ENCODE measurements around the gene EIF1. TPM values are rescaled to one million over a fixed set of nuclear protein-coding genes. Genes with fewer than 3 reads are reported as not detected.
"Not testable (repeated sequence)": the region's sequence is repeated elsewhere in the genome, so short reads cannot be mapped to it uniquely, and the experiment has no call there.

Gene EIF1
- polyA plus RNA-seq, 1 donor = 702 TPM

DNA sequence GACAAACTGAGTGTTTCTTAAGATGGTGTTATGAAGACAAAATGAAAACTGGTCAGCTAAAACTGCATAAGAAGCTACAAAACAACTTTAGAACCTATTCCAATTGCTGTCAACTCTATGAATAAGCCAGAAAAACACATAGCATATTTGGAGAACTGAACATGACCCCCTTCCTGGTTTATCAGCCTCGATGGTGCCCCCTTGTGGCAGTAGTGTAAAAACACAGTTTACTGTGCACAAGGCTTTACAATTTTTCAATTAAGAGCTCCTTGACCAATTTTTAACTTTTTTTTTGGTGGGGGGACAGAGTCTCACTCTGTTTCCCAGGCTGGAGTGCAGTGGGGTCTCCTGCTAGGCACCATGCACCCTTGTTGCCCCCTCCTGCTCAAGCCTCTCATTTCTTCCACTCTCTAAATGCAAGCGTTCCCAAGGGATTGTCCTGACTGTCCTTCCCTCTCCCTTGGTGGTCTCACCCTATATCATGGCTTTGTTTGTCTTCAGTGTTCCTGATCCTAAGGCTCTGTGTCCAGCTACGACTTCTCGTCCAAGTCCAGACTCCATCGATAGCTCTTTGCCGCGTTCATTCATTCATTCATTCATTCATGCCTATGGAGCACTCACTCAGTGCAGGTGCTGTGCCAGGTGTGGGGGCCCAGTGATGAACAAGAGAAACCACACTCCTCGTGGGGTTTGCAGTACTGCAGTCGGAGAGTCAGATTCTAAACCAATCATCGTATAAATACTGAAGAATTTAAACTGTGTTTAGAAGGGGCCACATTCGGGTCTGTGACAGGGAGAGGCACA is 7.5 kb downstream of the EIF1 start:
- peak; percentile 82 for DNase-seq

DNA sequence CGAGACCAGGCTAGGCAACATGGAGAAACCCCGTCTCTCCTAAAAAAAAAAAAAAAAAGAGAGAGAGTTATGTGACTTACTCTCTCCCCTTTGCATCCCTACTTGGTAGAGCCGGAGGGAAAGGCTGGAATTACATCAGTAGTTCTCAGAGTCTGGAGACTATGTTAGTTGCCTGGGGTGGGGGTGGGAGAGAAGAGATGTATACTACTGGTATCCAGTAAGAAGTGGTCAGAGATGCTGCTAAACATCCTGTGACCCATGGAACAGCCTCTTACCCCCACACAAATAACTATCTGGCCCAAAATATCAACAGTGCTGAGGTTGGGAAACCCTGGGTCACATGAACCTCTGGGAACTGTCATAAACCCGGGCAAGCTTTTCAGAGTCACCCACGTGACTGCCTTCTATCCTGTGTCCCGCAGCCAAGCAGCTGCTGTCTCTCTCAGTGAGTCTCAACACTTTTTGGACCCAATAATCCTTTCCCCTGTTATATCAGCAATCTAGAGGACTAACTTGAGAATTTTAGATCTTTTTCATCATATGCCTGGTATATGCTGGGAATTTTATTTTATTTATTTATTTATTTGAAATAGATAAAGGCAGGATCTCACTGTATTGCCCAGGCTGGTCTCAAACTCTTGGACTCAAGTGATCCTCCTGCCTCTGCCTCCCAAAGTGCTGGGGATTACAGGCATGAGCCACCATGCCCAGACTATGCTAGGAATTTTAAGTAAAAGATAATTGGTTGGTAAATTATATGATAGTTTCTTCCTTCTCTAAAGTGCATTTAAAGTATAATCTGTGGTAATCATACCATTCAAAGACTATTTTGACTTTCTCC is 8.7 kb downstream of the EIF1 start:
- no peak for DNase-seq

DNA sequence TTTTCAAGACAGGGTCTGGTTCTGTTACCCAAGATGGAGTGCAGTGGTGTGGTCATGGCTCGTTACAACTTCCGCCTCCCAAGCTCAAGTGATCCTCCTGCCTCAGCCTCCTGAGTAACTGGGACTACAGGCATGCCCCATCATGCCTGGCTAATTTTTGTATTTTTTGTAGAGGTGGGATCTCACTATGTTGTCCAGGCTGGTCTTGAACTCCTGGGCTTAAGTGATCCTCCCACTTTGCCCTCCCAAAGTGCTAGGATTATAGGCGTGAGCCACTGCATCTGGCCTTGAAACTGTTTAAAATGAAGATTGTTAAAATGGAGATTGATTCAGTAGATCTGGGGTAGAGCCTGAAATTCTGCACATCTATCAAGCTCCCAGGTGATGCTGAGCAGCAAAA is 12.2 kb downstream of the EIF1 start:
- not testable (repeated sequence) for DNase-seq

DNA sequence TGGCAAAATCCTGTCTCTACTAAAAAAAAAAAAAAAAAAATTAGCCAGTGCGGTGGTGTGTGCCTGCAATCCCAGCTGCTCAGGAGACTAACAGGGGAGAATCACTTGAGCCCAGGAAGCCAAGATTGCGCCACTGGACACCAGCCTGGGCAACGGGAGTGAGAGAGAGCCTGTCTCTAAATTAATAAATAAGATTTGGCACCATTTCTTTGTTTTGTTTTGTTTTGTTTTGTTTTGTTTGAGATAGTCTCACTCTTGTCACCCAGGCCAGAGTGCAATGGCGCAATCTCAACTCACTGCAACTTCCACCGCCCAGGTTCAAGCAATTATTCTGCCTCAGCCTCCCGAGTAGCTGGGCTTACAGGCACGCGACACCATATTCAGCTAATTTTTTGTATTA is 14.0 kb downstream of the EIF1 start:
- no peak for DNase-seq

DNA sequence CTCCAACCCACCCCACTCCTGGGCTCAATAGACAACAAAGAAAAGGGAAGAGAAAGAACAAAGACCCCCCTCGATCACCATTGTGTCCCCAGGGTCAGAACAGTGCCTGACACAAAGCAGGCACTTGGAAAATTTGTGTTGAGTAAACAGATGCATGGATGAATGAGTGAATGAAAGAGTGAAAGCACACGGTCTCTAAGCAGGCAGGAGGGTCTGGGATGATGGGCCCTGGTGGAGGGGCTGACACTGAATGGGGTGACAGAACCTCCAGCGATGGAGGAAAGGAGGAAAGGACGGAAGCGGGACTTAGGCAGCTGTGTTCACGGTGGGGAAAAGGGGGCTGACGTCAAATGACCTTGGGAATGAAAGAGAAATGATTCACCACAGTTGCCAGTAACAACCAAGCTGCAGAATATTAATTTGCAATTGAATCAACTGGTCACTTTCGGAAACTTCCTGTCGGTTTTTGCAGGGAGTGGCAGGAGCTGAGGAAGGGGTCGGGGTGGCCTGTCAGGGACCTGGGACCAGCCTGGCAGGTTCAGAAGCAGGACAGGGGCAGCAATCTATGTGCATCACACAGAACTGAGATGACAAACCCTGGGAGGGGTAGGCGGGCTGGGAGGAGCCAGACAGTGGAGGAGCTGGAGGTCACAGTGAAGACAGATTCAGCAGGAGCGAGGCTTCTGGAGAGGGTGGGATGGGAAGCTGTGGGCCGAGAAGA is 16.7 kb downstream of the EIF1 start:
- no peak for DNase-seq

DNA sequence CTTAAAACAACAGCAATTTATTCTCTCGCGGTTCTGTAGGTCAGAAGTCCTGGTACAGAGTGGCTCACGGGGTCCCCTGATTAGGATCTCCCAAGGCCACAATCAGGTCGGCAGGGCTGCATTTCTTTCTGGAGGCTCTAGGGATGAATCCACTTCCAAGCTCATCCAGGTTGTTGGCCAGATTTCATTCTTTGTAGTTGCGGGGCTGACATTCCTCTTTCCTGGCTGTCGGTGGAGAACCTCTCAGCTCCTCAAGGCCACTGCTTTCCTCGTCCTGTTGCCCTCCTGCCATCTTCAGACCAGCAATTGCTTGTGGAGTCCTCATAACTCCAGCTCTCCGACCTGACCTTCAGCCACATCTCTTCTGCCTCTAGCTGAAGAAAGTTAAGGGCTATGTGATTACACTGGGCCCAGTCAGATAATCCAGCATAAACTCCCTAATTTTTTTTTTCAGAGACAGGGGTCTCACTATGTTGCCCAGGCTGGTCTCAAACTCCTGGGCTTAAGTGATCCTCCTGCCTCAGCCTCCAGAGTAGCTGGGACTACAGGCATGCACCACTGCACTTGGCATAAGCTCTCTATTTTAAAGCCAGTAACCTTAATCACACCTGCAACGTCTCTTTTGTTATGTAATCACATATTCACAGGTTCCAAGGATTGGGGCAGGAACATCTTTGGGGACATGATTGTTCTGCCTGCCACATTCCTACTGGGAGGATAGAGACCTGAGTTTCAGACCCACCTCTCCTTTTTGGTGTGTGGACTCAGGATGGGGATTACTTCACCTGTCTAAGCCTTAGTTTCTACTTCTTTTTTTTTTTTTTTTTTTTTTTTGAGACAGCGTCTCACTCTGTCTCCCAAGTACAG is 19.4 kb downstream of the EIF1 start:
- DNase-seq = no peak

DNA sequence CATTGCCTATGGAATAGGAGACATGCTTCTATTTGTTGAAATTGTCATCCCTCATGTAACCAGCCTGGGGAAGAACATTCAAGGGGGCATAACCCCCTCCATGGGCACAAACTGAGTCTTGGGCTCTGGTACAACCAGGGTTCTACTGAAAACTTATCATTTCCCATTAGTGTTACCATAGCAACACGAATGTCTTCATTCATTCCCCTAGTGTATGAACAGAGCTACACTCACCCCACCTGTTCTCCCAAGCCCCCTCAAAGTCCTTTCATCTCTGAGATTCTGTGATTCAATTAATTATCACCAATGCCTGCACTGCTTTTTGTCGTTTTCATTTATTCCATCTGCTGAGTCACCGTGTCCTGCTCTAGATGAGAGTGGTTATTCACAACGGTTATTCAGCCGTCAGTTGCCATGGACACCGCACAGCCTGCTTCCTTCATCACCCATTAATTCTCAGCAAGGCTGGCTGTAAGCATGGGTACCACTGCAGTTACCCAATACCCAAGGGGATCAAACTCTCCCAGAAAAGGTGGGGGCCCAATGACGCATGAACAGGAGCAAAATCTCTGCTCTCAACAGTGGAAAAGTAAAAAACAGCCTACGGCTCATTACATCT is 21.9 kb downstream of the EIF1 start:
- DNase-seq = no peak

DNA sequence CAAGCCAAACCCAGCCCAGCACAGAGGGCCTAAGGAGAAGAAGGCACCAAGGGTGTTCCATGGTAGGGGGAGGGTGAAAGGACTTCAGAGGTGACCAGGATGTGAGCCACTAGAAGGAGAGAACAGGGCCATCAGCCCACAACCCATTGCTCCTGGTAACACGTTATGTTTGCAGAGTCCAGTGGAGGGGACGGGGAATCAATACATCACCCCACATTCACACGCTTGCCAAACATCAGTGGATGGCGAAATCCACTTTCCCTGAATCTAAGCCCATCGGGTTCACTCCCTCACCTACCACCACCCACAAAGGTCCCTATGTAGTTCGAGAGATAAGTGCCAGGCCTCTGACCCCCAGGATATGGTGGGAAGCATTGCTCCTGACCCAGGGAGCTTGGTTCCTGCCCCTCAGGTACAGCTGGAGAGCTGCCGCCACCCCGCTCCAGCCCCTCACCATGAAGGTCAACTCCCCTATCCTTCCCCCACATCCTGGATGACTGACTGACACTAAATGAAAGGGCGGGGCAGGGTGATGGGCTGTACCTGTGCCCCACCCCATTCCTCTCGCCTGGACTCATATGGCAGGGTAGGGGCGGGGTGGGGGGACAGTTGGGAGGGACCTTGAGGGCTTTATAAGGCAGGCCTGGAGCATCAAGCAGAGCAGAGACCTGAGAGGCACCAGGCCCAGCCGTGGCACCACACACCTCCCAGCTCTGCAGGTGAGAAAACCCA is 23.1 kb downstream of the EIF1 start, which contains the start of gene GAST:
TSS of gene GAST (plus strand) at position 663 of the 732 bp plus-strand sequence. CDS start 3,106 bp downstream, outside the sequence.
- no peak for DNase-seq

DNA sequence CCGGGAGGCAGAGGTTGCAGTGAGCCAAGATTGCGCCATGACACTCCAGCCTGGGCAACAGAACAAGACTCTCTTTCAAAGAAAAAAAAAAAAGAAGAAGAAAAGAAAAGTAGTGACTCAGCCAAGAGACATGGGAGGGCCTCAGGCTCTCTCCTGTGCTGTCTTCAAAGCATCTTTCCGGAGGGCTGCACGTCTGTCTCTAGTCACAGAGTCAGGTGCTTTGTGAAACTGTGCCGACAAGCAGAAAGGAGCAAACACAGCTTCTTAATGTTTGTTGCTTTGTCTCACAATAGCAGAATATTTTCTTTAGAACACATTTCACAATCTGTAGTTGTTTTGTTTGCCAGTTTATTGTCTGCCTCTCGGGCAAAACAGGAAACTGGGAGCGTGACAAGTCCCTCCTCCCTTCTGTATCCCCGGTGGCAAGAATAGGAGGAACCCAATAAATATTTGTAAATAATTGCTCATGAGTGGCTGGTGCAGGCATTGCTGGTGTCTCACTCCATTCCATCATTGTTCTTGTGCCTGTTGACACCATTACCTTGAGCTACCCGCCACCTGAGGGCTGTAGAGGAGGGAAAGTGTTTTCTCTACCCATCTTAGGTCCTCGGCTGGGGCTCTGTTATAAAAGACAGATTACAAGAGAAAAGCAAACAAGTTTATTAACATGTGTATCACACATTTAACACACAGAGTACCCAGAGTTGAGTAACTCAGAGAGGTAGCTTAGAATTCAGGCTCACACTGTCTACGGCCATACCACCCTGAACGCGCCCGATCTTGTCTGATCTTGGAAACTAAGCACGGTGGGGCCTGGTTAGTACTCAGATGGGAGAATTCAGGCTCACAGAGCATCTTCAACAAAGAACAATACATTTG is 29.0 kb downstream of the EIF1 start:
- no peak for DNase-seq

DNA sequence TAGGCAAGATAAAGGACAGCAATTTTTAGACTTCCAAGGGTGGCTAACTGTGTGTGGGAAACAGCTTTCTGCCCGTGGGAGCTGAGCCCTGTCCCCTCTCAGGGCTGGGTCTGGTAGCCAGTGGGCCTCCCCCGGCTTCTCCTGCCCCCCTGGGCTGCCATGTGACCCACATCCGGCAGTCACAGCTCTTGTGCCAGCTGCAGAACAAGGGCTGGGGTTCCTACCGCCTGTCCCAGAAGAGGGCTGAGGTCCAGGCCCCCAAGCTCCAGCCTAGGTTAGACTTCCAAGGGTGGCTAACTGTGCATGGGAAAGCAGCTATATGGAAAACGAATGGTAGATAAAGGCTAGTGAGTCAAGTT is 29.6 kb downstream of the EIF1 start:
- DNase-seq = no peak

DNA sequence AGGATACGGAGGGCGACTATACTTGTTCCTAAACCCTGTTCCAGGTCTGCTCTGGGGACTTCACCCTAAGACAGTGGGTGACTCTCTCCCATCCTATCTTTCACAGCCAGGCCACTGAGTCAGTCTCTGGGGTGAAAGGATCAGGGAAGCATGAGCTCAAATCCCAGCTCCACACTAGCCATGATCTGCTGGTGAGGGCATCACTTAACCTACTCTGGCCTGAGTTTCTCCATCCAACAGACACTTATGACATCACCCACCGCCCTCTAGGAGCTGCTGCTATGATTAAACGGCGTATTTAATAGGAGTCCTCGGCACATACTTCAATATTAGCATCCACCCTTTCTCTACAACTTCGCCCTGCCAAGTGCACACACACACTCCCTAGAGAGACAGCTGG is 33.5 kb downstream of the EIF1 start:
- DNase-seq = no peak

DNA sequence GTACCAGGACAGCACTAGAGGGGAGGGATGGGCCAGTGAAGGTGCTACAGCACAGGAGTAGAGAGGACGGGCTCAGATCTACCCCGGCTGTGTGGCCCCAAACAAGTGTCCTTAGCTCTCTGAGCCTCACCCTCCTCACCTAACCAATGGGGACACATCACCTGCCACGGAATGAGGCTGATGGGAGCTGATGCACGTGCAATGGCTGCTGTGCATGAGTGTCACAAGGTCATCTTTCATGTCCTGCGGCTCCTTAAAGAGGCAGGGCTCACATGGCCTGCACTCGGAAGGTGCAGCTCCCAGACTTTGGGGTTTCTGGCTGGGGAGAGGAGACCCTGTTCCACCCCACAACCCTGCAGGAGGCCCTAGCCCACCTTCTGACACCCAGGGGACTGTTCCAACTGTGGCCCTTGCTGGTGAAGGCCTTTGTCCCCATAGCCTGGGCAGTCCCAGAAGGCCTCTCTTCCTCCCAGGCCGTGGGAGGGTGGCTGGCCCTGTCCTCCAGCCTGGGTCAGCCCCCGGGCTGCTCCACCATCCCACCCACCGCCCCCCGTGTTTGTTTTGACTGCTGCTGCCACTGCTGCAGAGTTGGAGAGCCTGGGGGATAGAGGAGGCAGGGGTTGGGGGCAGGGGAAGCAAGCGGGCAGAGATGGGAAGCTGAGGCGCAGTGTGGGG is 35.3 kb downstream of the EIF1 start:
- DNase-seq = no peak

DNA sequence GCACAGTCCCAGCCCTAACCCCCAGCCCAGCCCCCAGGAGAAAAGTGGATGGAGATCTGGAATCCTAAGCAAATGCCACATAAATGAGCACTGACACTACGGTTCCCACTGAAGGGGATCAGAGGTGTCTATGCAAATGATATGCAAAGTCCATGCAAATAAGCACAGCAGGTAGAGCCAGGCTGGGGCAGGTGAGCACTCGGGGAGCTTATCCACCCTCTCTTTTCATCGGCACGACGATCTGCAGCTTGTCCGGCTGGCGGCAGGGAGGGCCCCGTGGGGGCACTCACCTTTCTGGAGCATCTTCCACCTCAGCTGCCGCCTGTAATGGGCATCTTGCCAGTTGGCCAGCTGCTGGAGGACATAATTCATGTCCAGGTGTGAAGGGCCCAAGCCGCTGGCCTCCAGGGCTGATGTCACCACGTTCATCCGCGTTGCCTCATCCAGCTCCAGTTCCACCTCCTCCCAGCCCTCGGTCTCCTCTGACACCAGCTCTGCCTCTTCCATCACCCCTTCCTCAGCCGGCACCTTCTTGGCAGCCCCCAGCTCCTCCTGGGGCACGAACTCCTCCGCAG is 35.9 kb downstream of the EIF1 start:
- DNase-seq = no peak

DNA sequence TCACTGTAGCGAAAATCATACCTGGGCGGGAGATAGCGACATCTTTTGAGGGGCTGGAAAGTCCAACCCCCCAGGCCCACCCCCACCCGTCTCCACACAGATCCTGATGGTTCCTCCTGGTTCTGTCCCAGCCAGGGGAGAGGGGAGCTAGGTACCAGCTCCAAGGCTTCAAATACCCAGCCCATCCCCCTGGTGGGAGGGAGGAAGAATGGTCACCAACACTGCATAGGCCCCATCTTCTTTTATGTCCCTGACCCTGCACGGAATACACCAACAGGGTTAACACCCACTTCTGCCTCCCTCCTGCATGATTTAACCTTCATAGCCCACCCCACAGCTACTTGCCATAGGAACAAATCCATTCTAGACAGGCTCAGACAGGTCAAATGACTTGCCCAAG is 36.4 kb downstream of the EIF1 start:
- DNase-seq = no peak

DNA sequence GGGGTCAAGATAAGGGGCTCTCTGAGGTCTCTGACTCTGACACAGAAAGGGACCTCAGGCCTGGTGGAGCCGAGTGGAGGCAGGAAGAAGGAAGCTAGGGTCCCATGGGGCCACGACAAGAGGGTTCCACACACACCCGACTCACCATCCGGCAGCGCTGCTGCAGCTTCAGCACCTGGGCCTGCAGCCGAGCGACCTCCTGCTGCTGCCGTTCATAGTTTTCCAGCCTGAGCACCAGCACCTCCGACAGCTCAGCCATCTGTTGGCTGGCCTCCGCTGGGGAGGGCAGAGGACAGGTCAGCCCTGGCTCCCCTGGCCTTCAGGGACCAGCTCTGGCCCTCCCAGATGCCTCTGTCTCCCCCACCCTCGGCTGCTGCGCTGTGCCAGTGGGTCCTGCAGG is 39.4 kb downstream of the EIF1 start:
- DNase-seq = no peak

DNA sequence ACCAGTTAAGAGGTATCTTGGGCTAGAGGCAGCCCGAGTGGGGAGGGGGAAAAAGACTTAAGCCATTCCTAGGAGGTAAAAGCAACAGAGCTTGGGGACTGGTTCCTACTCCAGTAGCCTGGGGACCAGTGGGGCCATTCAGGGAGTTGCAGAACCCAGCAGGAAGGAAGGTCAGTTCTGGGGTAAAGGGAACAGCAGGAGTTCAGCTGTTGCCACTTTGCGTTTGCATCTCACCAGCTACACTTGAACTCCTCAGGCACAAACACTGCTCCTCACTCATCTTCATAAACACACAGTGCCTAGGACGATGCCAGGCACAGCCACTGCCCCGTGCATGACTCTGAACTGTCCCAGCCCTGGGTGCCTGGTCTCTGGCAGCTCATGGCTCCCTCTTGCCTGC is 41.8 kb downstream of the EIF1 start:
- no peak for DNase-seq

DNA sequence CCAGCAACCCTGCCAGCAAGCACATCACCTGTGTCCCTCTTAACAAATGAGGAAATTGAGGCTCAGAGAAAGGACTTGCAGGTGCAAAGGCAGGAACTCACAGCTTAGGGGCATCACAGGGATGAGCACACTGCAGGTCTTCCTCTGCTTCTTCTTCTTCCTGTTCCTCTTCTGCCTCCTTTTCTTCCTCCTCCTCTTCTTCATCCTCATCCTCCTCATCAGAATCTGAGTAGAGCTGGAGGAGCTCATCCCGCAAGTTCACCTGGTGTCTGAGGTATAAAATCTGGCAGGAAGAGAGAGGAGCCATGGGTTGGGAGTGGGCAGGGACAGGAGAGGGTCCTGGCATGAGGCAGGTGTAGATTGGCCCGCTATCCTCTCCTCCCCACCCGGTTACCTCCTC is 43.2 kb downstream of the EIF1 start:
- DNase-seq = no peak

DNA sequence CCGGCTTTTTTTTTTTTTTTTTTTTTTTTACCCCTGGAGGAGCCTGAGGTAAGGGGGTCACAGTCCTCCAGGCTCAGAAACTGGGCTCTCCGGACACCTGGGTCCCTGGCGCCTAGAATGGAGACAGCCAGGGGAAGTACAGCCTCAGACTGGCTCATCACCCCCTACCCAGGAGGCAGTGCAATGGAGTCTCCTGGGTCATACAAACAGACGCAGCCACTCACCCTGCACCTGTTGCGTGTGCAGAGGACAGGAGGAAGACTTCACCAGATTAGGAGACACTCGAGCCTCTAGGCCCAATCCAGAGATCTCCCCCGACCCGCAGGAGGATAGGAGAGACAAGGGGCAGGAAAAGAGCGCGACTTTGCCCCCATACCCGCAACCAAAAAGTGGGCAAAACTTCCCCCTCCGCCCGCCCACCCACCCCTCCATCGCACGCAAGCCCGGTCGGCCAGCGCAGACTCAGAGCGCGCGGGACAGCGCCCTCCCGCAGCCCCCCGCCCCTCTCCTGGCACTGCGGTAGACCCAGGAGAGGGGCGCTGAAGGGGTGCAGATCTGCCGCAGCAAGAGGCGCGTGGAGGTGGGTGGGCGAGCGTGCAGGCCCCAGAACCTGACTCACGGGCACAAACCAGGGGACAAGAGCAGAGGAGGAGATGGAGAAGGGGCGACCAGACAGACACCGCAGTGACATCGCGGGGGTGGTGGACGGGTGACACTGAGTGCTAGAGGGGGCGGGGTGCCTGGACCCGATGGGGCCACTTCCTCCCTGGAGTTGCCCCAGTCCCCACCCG is 44.9 kb downstream of the EIF1 start:
- no peak for DNase-seq

Data from left kidney (tissue), 2 donors.